OCI-LY1 (cell line): Measurements from ENCODE around the gene TMEM174.

Experiments used
- H2AFZ ChIP-seq: fragments of 200-600 bp; sonication (generic), shearing (Covaris generic); 2 replicates; pipeline ENCODE4 v1.6.0; 2014; ENCODE audit warnings: antibody characterized with exemption, mild to moderate bottlenecking, low read length
- H3F3A ChIP-seq: fragments of 200-600 bp; sonication (generic), shearing (Covaris generic); 2 replicates; pipeline ENCODE4 v1.6.0; 2014; ENCODE audit warnings: mild to moderate bottlenecking, antibody characterized with exemption, low read length, moderate library complexity; ENCODE audit not compliant: insufficient read depth
- H3K27ac ChIP-seq: fragments of 200-600 bp; sonication (generic); 2 replicates; pipeline ENCODE4 v1.5.1; 2014; ENCODE audit warnings: low read length, mixed run types, mild to moderate bottlenecking, low read depth; ENCODE audit not compliant: poor library complexity, severe bottlenecking
- H3K27me3 ChIP-seq: fragments of 200-600 bp; sonication (generic); 2 replicates; pipeline ENCODE4 v1.6.0; 2014; ENCODE audit warnings: antibody characterized with exemption, mild to moderate bottlenecking, low read length, moderate library complexity; ENCODE audit not compliant: insufficient read depth
- H3K36me3 ChIP-seq: fragments of 200-600 bp; sonication (generic); 2 replicates; pipeline ENCODE4 v1.6.1; 2014; ENCODE audit warnings: mild to moderate bottlenecking, antibody characterized with exemption, low read length, moderate library complexity, mixed read lengths; ENCODE audit not compliant: insufficient read depth
- H3K4me1 ChIP-seq: fragments of 200-600 bp; sonication (generic); 2 replicates; pipeline ENCODE4 v1.5.1; 2014; ENCODE audit warnings: mild to moderate bottlenecking, low read length, moderate library complexity; ENCODE audit not compliant: insufficient read depth, severe bottlenecking
- H3K4me2 ChIP-seq: fragments of 200-600 bp; sonication (generic), shearing (Covaris generic); 2 replicates; pipeline ENCODE4 v1.6.1; 2014; ENCODE audit warnings: low read length
- H3K4me3 ChIP-seq: fragments of 200-600 bp; sonication (generic); 2 replicates; pipeline ENCODE4 v1.5.1; 2014; ENCODE audit warnings: low read length, low read depth, mild to moderate bottlenecking, mixed read lengths; ENCODE audit not compliant: poor library complexity, severe bottlenecking
- H3K79me2 ChIP-seq: fragments of 200-600 bp; shearing (Covaris generic); 2 replicates; pipeline ENCODE4 v1.6.1; 2016; ENCODE audit warnings: mixed run types, low read length, mixed read lengths; ENCODE audit not compliant: insufficient read depth
- H3K9ac ChIP-seq: fragments of 200-600 bp; sonication (generic), shearing (Covaris generic); 2 replicates; pipeline ENCODE4 v1.6.1; 2014; ENCODE audit warnings: mild to moderate bottlenecking, low read length, mixed read lengths
- H3K9me2 ChIP-seq: fragments of 200-600 bp; sonication (generic), shearing (Covaris generic); 2 replicates; pipeline ENCODE4 v1.6.1; 2014; ENCODE audit warnings: low read depth, mild to moderate bottlenecking, low read length, mixed read lengths
- H3K9me3 ChIP-seq: fragments of 200-600 bp; shearing (Covaris generic); 2 replicates; pipeline ENCODE4 v1.6.1; 2014; ENCODE audit warnings: low read length, mixed read lengths
- H4K20me1 ChIP-seq: fragments of 200-600 bp; sonication (generic), shearing (Covaris generic); 2 replicates; pipeline ENCODE4 v1.6.0; 2016; ENCODE audit warnings: mild to moderate bottlenecking, low read length; ENCODE audit not compliant: insufficient read depth
- EZH2 ChIP-seq: fragments of 200-600 bp; sonication (generic), shearing (Covaris generic); IDR thresholded peaks from 2 replicates; pipeline ENCODE4 v1.8.0; 2017; ENCODE audit warnings: borderline replicate concordance, mixed run types, mild to moderate bottlenecking, antibody characterized with exemption, low read length, moderate library complexity, mixed read lengths
- TF ChIP-seq, protein P1 (sequence below): fragments of 200-600 bp; sonication (generic), shearing (Covaris generic); IDR thresholded peaks from 2 replicates; pipeline ENCODE4 v1.5.1; 2017; ENCODE audit warnings: mild to moderate bottlenecking, antibody characterized with exemption, low read length, moderate library complexity, mixed read lengths

The TMEM174 gene

GRCh38 chr5:73192370-73192769 lies 19.4 kb downstream of the TMEM174 start:
- Histone ChIP-seq H3K9me3 (no peaks in the 10 kb centered on the region), H3K27me3 (no peaks in the 10 kb centered on the region), H3K27ac (no peak overlapping the region), H3K4me3 (no peak overlapping the region), H4K20me1 (no peaks in the 10 kb centered on the region), H3K9ac (no peak overlapping the region), H3F3A (no peaks in the 10 kb centered on the region), H3K4me2 (no peak overlapping the region), H3K36me3 (no peaks in the 10 kb centered on the region), H3K9me2 (no peaks in the 10 kb centered on the region), H3K4me1 (peaks cover 5% of the 10 kb centered on the region), H2AFZ (no peak overlapping the region), H3K79me2 (no peaks in the 10 kb centered on the region)
- TF ChIP-seq, protein P1, sequence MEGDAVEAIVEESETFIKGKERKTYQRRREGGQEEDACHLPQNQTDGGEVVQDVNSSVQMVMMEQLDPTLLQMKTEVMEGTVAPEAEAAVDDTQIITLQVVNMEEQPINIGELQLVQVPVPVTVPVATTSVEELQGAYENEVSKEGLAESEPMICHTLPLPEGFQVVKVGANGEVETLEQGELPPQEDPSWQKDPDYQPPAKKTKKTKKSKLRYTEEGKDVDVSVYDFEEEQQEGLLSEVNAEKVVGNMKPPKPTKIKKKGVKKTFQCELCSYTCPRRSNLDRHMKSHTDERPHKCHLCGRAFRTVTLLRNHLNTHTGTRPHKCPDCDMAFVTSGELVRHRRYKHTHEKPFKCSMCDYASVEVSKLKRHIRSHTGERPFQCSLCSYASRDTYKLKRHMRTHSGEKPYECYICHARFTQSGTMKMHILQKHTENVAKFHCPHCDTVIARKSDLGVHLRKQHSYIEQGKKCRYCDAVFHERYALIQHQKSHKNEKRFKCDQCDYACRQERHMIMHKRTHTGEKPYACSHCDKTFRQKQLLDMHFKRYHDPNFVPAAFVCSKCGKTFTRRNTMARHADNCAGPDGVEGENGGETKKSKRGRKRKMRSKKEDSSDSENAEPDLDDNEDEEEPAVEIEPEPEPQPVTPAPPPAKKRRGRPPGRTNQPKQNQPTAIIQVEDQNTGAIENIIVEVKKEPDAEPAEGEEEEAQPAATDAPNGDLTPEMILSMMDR, result no peak
- TF ChIP-seq EZH2, result no peak

DNA sequence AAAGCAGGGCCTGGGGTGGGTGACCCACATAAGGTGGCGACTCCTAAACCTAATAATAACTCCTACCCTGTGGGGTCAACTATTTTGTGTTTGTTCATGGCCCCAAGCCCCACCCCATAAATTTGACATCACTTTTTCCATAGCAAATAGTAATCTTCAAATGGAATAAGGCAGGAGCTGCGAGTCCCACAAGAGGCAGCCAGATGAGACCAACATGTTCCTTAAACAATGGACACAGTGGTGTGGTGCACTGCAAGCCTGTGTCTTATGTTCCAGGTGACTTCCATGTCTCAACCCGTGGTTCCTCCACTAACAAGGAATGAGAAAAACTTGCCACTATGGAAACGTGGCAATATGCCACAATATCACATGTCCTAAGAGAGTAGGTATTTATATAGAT lies 20.6 kb downstream of the TMEM174 start:
- Histone ChIP-seq H3K4me3 (no peak overlapping the region), H3K79me2 (no peaks in the 10 kb centered on the region), H3F3A (no peaks in the 10 kb centered on the region), H3K9ac (no peak overlapping the region), H4K20me1 (no peaks in the 10 kb centered on the region), H3K9me2 (no peaks in the 10 kb centered on the region), H2AFZ (no peak overlapping the region), H3K27me3 (no peaks in the 10 kb centered on the region), H3K27ac (no peak overlapping the region), H3K4me2 (no peak overlapping the region), H3K9me3 (no peaks in the 10 kb centered on the region), H3K4me1 (peaks cover 14% of the 10 kb centered on the region), H3K36me3 (no peaks in the 10 kb centered on the region)
- no peak for TF ChIP-seq EZH2
- TF ChIP-seq, protein P1, result no peak

- Histone ChIP-seq H3K27ac (no peak overlapping the region), H3K4me3 (no peak overlapping the region), H3K9ac (no peak overlapping the region), H3F3A (no peaks in the 10 kb centered on the region), H2AFZ (no peak overlapping the region), H3K79me2 (no peaks in the 10 kb centered on the region), H3K36me3 (no peaks in the 10 kb centered on the region), H3K4me1 (peaks cover 20% of the 10 kb centered on the region), H3K27me3 (no peaks in the 10 kb centered on the region), H3K4me2 (no peak overlapping the region), H3K9me2 (no peaks in the 10 kb centered on the region), H3K9me3 (no peaks in the 10 kb centered on the region), H4K20me1 (no peaks in the 10 kb centered on the region)
- no peak for TF ChIP-seq EZH2
- TF ChIP-seq, protein P1, result no peak
These were observed 23.2 kb downstream of the TMEM174 start for GRCh38 chr5:73196201-73196600.
